ENCODE measurements around the gene GOLGA1.
A peak's percentile ranks its signal among the peaks of the same experiment; 100 is the strongest.
"Not testable (repeated sequence)": the region's sequence is repeated elsewhere in the genome, so short reads cannot be mapped to it uniquely, and the experiment has no call there.

GOLGA1 gene

GRCh38 chr9:124939944-124940343 is 939 bp downstream of the GOLGA1 start:
- DNase-seq = no peak

GRCh38 chr9:124934290-124934689 is 6.6 kb downstream of the GOLGA1 start:
- DNase-seq = no peak

GRCh38 chr9:124932333-124932732 is 8.6 kb downstream of the GOLGA1 start:
- no peak for DNase-seq

DNA sequence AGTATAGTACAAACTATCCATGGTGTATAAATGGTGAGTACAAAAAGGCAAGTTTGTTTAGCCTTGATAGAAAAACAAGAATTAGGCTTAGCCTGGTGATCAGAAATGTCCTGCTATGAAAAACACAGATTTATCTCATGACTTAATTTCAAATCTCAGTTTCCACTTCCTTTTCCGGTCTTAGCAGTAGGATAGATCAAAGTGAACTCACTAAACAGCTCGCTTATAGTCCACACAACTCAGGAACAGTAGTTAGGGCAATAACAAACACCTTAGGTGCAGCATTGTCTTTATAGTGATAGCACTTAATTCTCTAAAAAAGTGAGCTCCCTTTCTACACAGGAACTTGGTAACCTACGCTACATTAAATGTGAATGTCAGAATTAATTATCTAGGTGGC is 11.4 kb downstream of the GOLGA1 start:
- DNase-seq = peak; percentile 11

- DNase-seq = no peak
Measured at GRCh38 chr9:124928116-124928515, 12.8 kb downstream of the GOLGA1 start.

DNA sequence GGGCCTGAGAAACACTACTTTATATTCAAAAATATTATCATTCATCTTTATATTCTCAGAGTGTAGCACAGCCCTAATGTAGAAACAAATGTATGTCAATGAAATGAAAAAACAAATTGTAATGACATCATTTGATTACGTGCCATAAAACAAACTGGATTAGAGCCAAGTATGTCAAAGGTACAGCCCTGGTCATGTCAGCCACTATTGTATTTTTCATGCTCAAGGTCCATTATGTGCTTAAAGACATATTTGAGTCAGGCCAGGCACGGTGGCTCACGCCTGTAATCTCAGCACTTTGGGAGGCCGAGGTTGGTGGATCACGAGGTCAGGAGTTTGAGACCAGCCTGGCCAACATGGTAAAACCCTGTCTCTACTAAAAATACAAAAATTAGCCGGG is 20.5 kb downstream of the GOLGA1 start:
- DNase-seq = not testable (repeated sequence)

DNA sequence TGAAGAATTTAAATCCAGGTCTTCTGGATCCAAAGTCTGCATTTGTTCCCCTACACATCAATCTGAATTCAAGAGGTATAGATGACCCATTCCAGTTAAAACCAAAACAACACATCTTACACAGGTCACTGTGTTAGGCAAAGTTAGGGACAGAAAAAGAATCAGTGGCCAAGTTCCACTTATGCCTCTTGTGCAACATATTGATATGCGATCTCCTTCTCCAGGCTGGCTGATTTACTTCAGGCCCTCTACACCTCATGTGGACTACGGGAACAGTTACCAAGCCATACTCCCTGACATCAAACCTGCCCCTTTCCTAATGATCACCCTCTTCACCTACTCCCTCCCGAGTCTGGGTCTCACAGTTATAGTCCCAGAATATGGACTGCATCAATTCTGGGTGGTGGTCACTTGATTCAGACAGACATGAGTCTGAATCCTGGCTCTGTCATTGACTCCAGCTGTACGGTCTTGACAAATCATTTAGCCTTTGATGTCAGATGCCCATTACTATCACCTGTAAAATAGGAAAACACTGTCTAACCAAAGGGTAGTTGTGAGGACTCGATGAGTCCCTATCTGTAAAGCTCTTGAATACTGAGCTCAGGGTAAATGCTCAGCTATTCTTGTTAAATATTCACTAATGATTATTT is 26.0 kb downstream of the GOLGA1 start:
- no peak for DNase-seq

GRCh38 chr9:124913378-124913777 is 27.5 kb downstream of the GOLGA1 start:
- DNase-seq = no peak

GRCh38 chr9:124911766-124912165 is 29.1 kb downstream of the GOLGA1 start:
- no peak for DNase-seq

DNA sequence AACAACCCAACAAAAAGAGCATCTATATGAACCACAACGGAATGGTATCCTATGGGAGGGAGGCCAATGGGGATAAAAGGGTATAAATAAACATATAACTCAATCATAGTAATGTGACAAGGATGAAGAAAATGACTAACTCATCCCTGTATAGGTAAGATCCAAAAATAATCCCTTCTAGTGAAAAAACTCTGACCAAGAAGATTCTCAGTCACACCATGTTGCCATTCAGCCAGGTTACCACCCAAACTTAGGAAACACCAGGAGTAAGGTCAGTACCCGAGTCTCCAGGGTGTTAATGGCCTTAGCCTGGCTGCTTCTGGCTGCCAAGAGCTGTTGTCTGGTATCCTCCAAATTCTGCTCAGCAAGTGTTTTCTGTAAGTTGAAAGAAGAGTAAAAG is 32.8 kb downstream of the GOLGA1 start:
- DNase-seq = no peak

- DNase-seq = no peak
Measured at GRCh38 chr9:124906966-124907365, 33.9 kb downstream of the GOLGA1 start.

DNA sequence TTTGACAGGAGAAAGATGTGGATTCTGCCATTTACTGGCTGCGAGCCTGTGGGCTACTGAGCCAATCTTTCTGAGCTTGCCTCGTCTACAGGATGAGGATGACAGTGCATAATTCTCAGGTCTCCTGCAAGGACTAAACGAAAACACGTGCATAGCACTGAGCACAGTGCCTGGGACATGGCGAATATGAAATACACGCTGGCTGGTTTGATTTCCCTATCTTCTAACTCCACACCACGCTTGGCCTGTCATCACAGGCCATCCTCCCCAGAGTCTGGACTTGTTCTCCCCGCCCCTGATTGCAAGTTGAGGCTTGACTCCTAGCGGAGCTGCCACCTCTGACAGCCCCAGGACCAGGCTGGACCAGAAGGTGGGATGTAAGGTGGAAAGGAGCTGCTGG is 41.0 kb downstream of the GOLGA1 start:
- no peak for DNase-seq

DNA sequence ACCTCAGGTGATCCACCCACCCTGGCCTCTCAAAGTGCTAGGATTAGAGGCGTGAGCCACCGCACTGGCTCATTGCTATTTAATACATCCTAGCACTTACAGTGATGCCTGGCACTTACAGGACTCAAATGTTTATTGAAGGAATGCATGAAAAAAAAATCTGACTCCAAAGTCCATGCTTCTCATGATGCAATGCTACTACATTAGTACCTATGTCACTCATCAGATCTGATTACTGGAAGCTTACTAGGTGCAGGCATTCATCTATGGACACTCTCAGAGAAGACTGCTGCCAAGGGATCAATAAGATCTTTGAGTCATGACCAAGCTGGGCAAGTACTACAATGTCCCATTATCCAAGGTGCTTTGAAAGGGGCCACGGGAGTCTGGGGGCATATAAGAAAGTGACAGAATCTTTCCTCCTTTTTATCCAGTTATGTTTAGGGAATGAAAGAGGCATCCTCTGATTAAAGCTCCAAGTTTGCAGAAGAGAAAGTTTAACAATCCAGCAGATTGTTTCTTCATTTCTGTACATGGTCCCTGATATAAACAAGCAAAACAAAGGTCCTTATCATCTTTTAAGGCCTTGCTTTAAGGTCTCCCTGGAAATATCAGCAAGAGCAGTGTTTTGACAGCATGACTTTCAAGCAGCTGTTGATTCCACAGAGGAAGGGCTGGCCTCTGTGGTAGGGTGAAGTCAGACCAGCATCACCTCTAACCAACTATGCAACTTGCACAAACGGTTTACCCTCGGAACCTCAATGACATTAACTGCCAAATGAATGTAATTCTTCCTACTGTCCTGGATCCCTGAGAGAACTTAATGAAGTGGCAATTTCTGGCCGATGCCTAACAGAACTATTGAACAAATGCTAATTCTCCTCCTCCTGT is 43.1 kb downstream of the GOLGA1 start:
- DNase-seq = no peak

DNA sequence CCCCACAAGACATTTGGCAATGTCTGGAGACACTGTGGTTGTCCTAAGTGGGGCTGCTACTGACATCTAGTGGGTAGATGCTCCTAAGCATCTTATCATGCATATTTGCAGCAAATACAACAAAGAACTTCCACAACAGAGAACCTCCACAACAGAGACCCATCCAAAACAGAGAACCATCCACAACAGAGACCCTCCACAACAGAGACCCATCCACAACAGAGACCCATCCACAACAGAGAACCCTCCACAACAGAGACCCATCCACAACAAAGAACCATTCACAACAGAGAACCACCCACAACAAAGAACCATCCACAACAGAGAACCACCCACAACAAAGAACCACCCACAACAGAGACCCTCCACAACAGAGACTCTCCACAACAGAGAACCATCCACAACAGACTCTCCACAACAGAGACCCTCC is 46.1 kb downstream of the GOLGA1 start:
- DNase-seq = peak; percentile 64

- DNase-seq = no peak
Measured at GRCh38 chr9:124894035-124894740, 46.7 kb downstream of the GOLGA1 start.

DNA sequence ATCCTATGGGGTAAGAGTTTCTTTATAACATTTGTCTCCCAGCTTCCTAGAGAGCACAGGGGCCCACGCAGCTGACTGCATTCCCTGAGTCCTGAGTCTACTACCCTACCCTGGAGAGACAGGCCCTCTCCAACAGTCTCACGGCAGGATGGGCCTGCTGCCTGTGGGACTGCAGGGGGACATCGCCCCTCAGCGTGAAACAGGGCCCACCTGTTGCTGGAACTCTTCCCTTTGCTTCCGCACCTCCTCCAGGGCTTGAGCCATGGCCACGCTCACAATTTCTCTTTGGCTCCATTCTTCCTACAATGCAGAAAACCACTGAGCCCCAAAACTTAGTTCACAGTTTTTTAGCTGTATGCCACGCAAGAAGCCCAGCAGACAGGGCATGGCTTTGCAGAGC is 50.7 kb downstream of the GOLGA1 start:
- no peak for DNase-seq

DNA sequence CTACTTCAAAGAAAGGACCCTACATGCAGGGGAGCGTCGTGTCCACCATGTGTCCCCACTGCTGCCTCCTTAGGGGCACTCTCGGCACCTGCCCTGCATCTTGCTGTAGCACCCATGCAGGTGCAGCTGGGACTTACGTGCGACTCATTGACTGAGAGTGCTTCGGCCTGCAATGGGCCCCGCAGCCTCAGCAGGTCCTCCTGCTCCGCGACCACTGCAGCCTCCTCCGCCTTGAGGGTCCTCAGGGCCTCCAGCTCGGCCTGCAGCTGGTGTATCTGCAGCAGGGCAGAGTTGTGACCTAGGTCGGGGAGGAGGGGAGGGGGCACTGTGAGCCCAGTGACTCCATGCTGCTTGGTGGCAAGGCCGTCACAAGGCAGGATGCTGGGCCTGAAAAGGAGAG is 51.9 kb downstream of the GOLGA1 start:
- no peak for DNase-seq

DNA sequence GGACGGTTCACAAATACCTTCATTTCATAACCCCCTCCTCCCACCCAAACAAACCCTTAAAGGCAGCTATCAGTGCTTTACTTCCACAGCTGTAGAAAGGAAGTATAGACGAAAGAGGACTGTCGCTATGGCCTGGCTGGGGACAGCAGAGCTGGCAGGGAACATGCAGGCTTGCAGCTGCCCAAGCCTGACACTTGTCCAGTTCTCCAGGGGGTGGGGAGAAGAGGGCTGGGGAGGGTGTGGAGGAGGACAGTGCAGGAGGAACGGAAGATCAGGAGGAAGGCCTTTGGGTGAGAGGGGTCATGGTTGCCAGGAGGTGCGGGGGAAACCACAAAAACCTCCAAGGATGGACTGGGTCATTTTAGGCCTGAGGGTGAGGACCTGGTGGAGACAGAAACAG is 53.1 kb downstream of the GOLGA1 start:
- no peak for DNase-seq

DNA sequence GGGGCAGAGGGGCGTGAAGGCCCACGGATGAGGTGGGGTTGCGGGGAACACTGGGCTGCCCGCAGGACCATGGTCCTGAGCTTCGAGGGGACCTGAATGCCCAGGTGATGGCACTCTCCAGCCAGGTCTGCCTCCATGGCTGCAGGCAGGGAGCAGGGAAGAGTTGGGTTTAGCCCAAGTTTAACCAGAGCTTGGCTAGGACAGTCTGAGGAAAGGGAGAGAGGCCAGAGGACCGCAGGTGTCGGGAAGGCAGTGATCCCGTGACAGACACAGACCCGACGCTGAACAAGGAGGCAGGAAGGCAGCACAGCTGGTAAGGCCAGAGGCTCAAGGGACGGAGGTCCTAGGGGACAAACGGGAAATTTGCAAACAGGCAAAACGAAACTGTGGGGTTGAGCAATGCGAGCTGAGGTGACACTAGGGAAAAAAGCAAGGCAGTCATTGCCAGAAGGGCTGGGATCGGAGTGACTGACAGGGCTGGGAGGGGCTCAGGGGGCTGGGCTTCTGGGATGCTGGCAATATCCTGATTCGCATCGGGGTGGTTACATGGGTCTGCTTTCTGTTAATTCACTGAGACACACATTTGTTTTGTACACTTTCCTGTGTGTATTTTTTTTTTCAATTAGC is 53.9 kb downstream of the GOLGA1 start:
- DNase-seq = no peak

DNA sequence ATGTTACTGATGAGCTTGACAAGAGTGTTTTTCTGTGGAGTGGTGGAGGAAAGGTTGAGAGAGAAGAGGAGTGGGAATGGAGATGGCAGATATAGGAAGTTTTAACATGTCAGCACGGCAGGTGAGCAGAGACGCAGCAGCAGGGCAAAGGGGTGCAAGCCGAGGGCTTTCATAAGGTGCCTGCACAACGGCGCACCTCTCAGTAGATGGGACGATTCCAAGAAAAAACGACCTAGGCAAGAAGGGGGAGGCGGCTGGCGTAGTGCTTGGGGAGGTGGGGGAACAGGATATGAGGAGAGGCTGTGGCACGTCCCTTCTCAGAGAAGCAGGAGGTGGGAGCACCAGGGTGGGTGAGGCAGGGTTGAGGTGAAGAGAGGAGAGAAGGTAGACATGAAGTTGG is 54.4 kb downstream of the GOLGA1 start:
- no peak for DNase-seq

GRCh38 chr9:124885551-124885950 is 55.3 kb downstream of the GOLGA1 start:
- DNase-seq = no peak

GRCh38 chr9:124884376-124884775 is 56.5 kb downstream of the GOLGA1 start:
- DNase-seq = no peak

- no peak for DNase-seq
Measured at GRCh38 chr9:124882231-124882630, 58.7 kb downstream of the GOLGA1 start.
